Epithelial cell of esophagus (primary cell): ENCODE results near the gene YPEL4.

Source experiments
- DNase-seq: peaks from one replicate; pipeline ENCODE4 v3.0.0; 2010; ENCODE audit warnings: low read depth
- H3K4me3 ChIP-seq: 2 replicates; pipeline ENCODE4 v1.5.1; 2011; ENCODE audit warnings: mild to moderate bottlenecking, low read length, control low read depth
- CTCF ChIP-seq: IDR thresholded peaks from 2 replicates; pipeline ENCODE4 v1.5.1; 2011; ENCODE audit warnings: low read depth, mild to moderate bottlenecking, low read length, control low read depth, inconsistent platforms; ENCODE audit not compliant: insufficient read depth; ENCODE audit errors: missing control alignments

YPEL4 gene

GRCh38 chr11:57633394-57634070 lies 16.2 kb downstream of the YPEL4 start:
- TF ChIP-seq CTCF: no peak
- no peak overlapping the region for H3K4me3 ChIP-seq
- DNase-seq: no peak

GRCh38 chr11:57632116-57632515 lies 17.6 kb downstream of the YPEL4 start:
- no peak for DNase-seq
- TF ChIP-seq CTCF: no peak
- no peak overlapping the region for H3K4me3 ChIP-seq

- no peak overlapping the region for H3K4me3 ChIP-seq
- TF ChIP-seq CTCF: no peak
- no peak for DNase-seq
These were observed 19.5 kb downstream of the YPEL4 start for GRCh38 chr11:57630171-57630570.

GRCh38 chr11:57626895-57627294 lies 22.8 kb downstream of the YPEL4 start:
- H3K4me3 ChIP-seq: no peak overlapping the region
- no peak for TF ChIP-seq CTCF
- DNase-seq: no peak

GRCh38 chr11:57624864-57625263 lies 24.8 kb downstream of the YPEL4 start:
- no peak for DNase-seq
- no peak overlapping the region for H3K4me3 ChIP-seq
- TF ChIP-seq CTCF: no peak

GRCh38 chr11:57622263-57622662 lies 27.4 kb downstream of the YPEL4 start:
- no peak for DNase-seq
- no peak for TF ChIP-seq CTCF

GRCh38 chr11:57620467-57620866 lies 29.2 kb downstream of the YPEL4 start:
- DNase-seq: no peak
- TF ChIP-seq CTCF: no peak
- no peak overlapping the region for H3K4me3 ChIP-seq

More at GRCh38 chr11:57622263-57622662, 27.4 kb downstream of the YPEL4 start:
- H3K4me3 ChIP-seq: no peak overlapping the region
